C1 segment of cervical spinal cord (tissue), 14 donors: ENCODE measurements around the gene CHST15.
"Not testable (repeated sequence)": the region's sequence is repeated elsewhere in the genome, so short reads cannot be mapped to it uniquely, and the experiment has no call there.

Source experiments
- DNase-seq, 14 donors: peaks; one replicate each; lab custom pipeline; 2025; lab: John Stamatoyannopoulos, UW

Gene CHST15

GRCh38 chr10:124045276-124045675, 48.1 kb downstream of the CHST15 start:
- DNase-seq, result no peak

- peak in 6 of 14 donors; percentile 24 to 70 (median 50) for DNase-seq
Observed at GRCh38 chr10:124044143-124044862, 49.1 kb downstream of the CHST15 start.

GRCh38 chr10:124043310-124044142, 49.9 kb downstream of the CHST15 start:
- peak in 2 of 14 donors; percentile 18 to 26 for DNase-seq

- DNase-seq, result no peak
Observed at GRCh38 chr10:124042656-124043309, 50.6 kb downstream of the CHST15 start.

- DNase-seq, result no peak
Observed at GRCh38 chr10:124041675-124042445, 51.5 kb downstream of the CHST15 start.

- peak in 1 of 14 donors; percentile 20 for DNase-seq
Observed at GRCh38 chr10:124040451-124041188, 52.8 kb downstream of the CHST15 start.

- no peak for DNase-seq
Observed at GRCh38 chr10:124039483-124040013, 53.9 kb downstream of the CHST15 start.

- no peak for DNase-seq
Observed at GRCh38 chr10:124037784-124038183, 55.6 kb downstream of the CHST15 start.

- DNase-seq, result no peak
Observed at GRCh38 chr10:124037286-124037685, 56.1 kb downstream of the CHST15 start.

GRCh38 chr10:124036746-124037145, 56.7 kb downstream of the CHST15 start:
- no peak for DNase-seq

GRCh38 chr10:124035928-124036558, 57.4 kb downstream of the CHST15 start:
- peak in 3 of 14 donors; percentile 14 to 50 (median 14) for DNase-seq

- no peak for DNase-seq
Observed at GRCh38 chr10:124035306-124035927, 58.0 kb downstream of the CHST15 start.

GRCh38 chr10:124034576-124035305, 58.7 kb downstream of the CHST15 start:
- not testable (repeated sequence) for DNase-seq

GRCh38 chr10:124033887-124034218, 59.5 kb downstream of the CHST15 start:
- no peak for DNase-seq

GRCh38 chr10:124032971-124033886, 60.2 kb downstream of the CHST15 start:
- DNase-seq, result peak in 1 of 14 donors; percentile 30

GRCh38 chr10:124032087-124032935, 61.1 kb downstream of the CHST15 start:
- no peak for DNase-seq
